Neuronal stem cell (in vitro differentiated cells): ENCODE results near the gene TUBGCP3.

Experiments used
- DNase-seq: peaks from one replicate; pipeline ENCODE4 v3.0.0-alpha.2; 2013; ENCODE audit warnings: low spot score
- H2AFZ ChIP-seq: one replicate; pipeline ENCODE4 v1.6.1; 2013; ENCODE audit warnings: mild to moderate bottlenecking, low read length, inconsistent platforms
- H2AK5ac ChIP-seq: 2 replicates; pipeline ENCODE4 v1.6.1; 2013; ENCODE audit warnings: low read depth, mild to moderate bottlenecking, inconsistent platforms, low read length, moderate library complexity, mixed read lengths
- H2BK120ac ChIP-seq: 2 replicates; pipeline ENCODE4 v1.6.1; 2013; ENCODE audit warnings: low read depth, mild to moderate bottlenecking, inconsistent platforms, low read length, moderate library complexity, mixed read lengths
- H2BK12ac ChIP-seq: one replicate; pipeline ENCODE4 v1.6.1; 2013; ENCODE audit warnings: low read length, inconsistent platforms
- H2BK15ac ChIP-seq: 2 replicates; pipeline ENCODE4 v1.6.1; 2013; ENCODE audit warnings: mild to moderate bottlenecking, low read length, inconsistent platforms, mixed read lengths
- H2BK5ac ChIP-seq: one replicate; pipeline ENCODE4 v1.6.1; 2013; ENCODE audit warnings: inconsistent platforms, mild to moderate bottlenecking, low read length, moderate library complexity
- H3K14ac ChIP-seq: one replicate; pipeline ENCODE4 v1.6.1; 2013; ENCODE audit warnings: low read length, inconsistent platforms
- H3K18ac ChIP-seq: 2 replicates; pipeline ENCODE4 v1.6.1; 2013; ENCODE audit warnings: low read length, inconsistent platforms
- H3K23ac ChIP-seq: 2 replicates; pipeline ENCODE4 v1.6.1; 2013; ENCODE audit warnings: low read depth, mild to moderate bottlenecking, mixed read lengths, low read length, inconsistent platforms; ENCODE audit not compliant: poor library complexity
- H3K27ac ChIP-seq: replicated peaks from 3 replicates; pipeline ENCODE4 v1.5.1; 2013; ENCODE audit warnings: low read length, inconsistent platforms
- H3K27me3 ChIP-seq, 3 experiments: 2 replicates each; pipeline ENCODE4 v1.6.1; 2013; ENCODE audit warnings: low read length in 3 of 3, mild to moderate bottlenecking in 2 of 3, inconsistent platforms in 1 of 3, low read depth in 1 of 3, mixed read lengths in 1 of 3, moderate library complexity in 1 of 3; ENCODE audit not compliant: control insufficient read depth in 3 of 3, insufficient read depth in 3 of 3
- H3K36me3 ChIP-seq, 2 donors: replicated peaks in 1 of 2; 2 replicates each; pipeline ENCODE4 v1.6.1; 2013; ENCODE audit warnings: low read length in 2 of 2; ENCODE audit not compliant: control insufficient read depth in 2 of 2, insufficient read depth in 2 of 2
- H3K4ac ChIP-seq: 2 replicates; pipeline ENCODE4 v1.6.1; 2013; ENCODE audit warnings: inconsistent platforms, mild to moderate bottlenecking, low read length, moderate library complexity
- H3K4me1 ChIP-seq, 2 donors: 1 replicate in 1 of 2; 2 replicates in 1 of 2; pipeline ENCODE4 v1.6.1; 2013; ENCODE audit warnings: low read length in 2 of 2, low read depth in 1 of 2; ENCODE audit not compliant: control insufficient read depth in 2 of 2, insufficient read depth in 1 of 2
- H3K4me2 ChIP-seq: one replicate; pipeline ENCODE4 v1.6.1; 2013; ENCODE audit warnings: mild to moderate bottlenecking, low read length, inconsistent platforms; ENCODE audit not compliant: insufficient read depth, poor library complexity, severe bottlenecking
- H3K4me3 ChIP-seq, 2 donors: 2 replicates each; pipeline ENCODE4 v1.5.1; 2013; ENCODE audit warnings: low read length in 2 of 2, mild to moderate bottlenecking in 2 of 2, inconsistent platforms in 1 of 2, moderate library complexity in 1 of 2
- H3K79me1 ChIP-seq: one replicate; pipeline ENCODE4 v1.6.1; 2013; ENCODE audit warnings: low read depth, mild to moderate bottlenecking, inconsistent platforms, low read length, moderate library complexity
- H3K9ac ChIP-seq: one replicate; pipeline ENCODE4 v1.6.1; 2013; ENCODE audit warnings: mild to moderate bottlenecking, low read depth, low read length, inconsistent platforms; ENCODE audit not compliant: poor library complexity
- H3K9me3 ChIP-seq, 2 donors: replicated peaks in 1 of 2; 2 replicates each; pipeline versions ENCODE3 to v1.6.1; 2013; ENCODE audit warnings: low read length in 2 of 2, mild to moderate bottlenecking in 2 of 2, inconsistent platforms in 1 of 2, low read depth in 1 of 2, mixed read lengths in 1 of 2, moderate library complexity in 1 of 2; ENCODE audit not compliant: control insufficient read depth in 2 of 2, insufficient read depth in 1 of 2
- H4K8ac ChIP-seq: one replicate; pipeline ENCODE4 v1.6.1; 2013; ENCODE audit warnings: low read depth, mild to moderate bottlenecking, inconsistent platforms, low read length, moderate library complexity
- H4K91ac ChIP-seq: one replicate; pipeline ENCODE4 v1.6.1; 2013; ENCODE audit warnings: low read length, low read depth, mild to moderate bottlenecking, inconsistent platforms; ENCODE audit not compliant: poor library complexity
- WGBS, 2 donors: extraction: QIAGEN DNeasy Blood & Tissue Kit; methylation state at CpG; one replicate each; pipeline ENCODE4 v1.1.7; 2013; ENCODE audit warnings: missing lambda C conversion rate in 2 of 2, mixed read lengths in 1 of 2; ENCODE audit not compliant: insufficient read length in 2 of 2, insufficient replicate concordance in 1 of 2; ENCODE audit errors: extremely low coverage in 2 of 2; 5-methylcytosine and 5-hydroxymethylcytosine counted together

The TUBGCP3 gene

GRCh38 chr13:112522578-112522977 lies 65.4 kb downstream of the TUBGCP3 start:
- Histone ChIP-seq H2BK5ac (no peak overlapping the region), H2BK15ac (no peak overlapping the region), H3K4me3 (no peak overlapping the region), H3K18ac (no peak overlapping the region), H3K4me2 (no peak overlapping the region), H2AK5ac (no peak overlapping the region), H3K14ac (no peak overlapping the region), H2BK120ac (no peak overlapping the region), H3K9me3 (peaks cover 0 to 3% of the 10 kb centered on the region in 2 donors), H3K79me1 (no peaks in the 10 kb centered on the region), H3K36me3 (peaks cover 32 to 92% of the 10 kb centered on the region in 2 donors), H2AFZ (no peak overlapping the region), H3K4me1 (peaks cover 0 to 2% of the 10 kb centered on the region in 2 donors), H2BK12ac (no peak overlapping the region), H4K8ac (no peak overlapping the region), H3K4ac (no peak overlapping the region), H4K91ac (no peak overlapping the region), H3K27me3 (no peaks in the 10 kb centered on the region), H3K27ac (no peak overlapping the region), H3K9ac (no peak overlapping the region), H3K23ac (no peak overlapping the region)
- DNase-seq: no peak
- WGBS, 2 donors: no CpG with 5 or more reads among the region's 5 CpGs

GRCh38 chr13:112521073-112521685 lies 66.8 kb downstream of the TUBGCP3 start:
- Histone ChIP-seq H3K18ac (no peak overlapping the region), H3K36me3 (peaks cover 27 to 93% of the 10 kb centered on the region in 2 donors), H2BK120ac (no peak overlapping the region)

GRCh38 chr13:112519517-112520060 lies 68.4 kb downstream of the TUBGCP3 start:
- no peak overlapping the region for H4K8ac ChIP-seq
- no peak overlapping the region for H3K18ac ChIP-seq
- H2BK15ac ChIP-seq: no peak overlapping the region
- peaks cover 3% of the 10 kb centered on the region for H3K79me1 ChIP-seq
- H2BK12ac ChIP-seq: no peak overlapping the region
- H3K23ac ChIP-seq: no peak overlapping the region
- WGBS, 2 donors: no CpG with 5 or more reads among the region's 20 CpGs
- no peaks in the 10 kb centered on the region for H3K9me3 ChIP-seq
- no peak overlapping the region for H3K9ac ChIP-seq
- DNase-seq: no peak
- peaks cover 31 to 92% of the 10 kb centered on the region in 2 donors for H3K36me3 ChIP-seq
- H2AK5ac ChIP-seq: peak overlapping the region; percentile 34
- no peak overlapping the region for H3K4me3 ChIP-seq
- H3K14ac ChIP-seq: no peak overlapping the region
- no peak overlapping the region for H2BK120ac ChIP-seq
- H3K27me3 ChIP-seq: no peaks in the 10 kb centered on the region
- no peak overlapping the region for H2BK5ac ChIP-seq
- no peak overlapping the region for H2AFZ ChIP-seq
- no peak overlapping the region for H3K4me2 ChIP-seq
- no peak overlapping the region for H4K91ac ChIP-seq
- H3K4ac ChIP-seq: no peak overlapping the region
- no peak overlapping the region for H3K27ac ChIP-seq
- H3K4me1 ChIP-seq: no peaks in the 10 kb centered on the region

More at GRCh38 chr13:112521073-112521685, 66.8 kb downstream of the TUBGCP3 start:
- Histone ChIP-seq H3K79me1 (no peaks in the 10 kb centered on the region), H3K9me3 (no peaks in the 10 kb centered on the region), H3K14ac (no peak overlapping the region), H2BK12ac (no peak overlapping the region), H2BK5ac (no peak overlapping the region), H3K4me2 (no peak overlapping the region), H4K91ac (no peak overlapping the region), H3K4ac (no peak overlapping the region), H3K9ac (no peak overlapping the region), H2AFZ (no peak overlapping the region), H3K27ac (no peak overlapping the region), H4K8ac (no peak overlapping the region), H3K4me3 (no peak overlapping the region), H3K23ac (no peak overlapping the region), H3K4me1 (peaks cover 0 to under 1% of the 10 kb centered on the region in 2 donors), H2BK15ac (no peak overlapping the region), H3K27me3 (no peaks in the 10 kb centered on the region), H2AK5ac (no peak overlapping the region)
- no peak for DNase-seq
- WGBS, 2 donors: no CpG with 5 or more reads among the region's 3 CpGs

- no peak overlapping the region for H3K23ac ChIP-seq
- H3K36me3 ChIP-seq: peaks cover 21 to 87% of the 10 kb centered on the region in 2 donors
- no peak overlapping the region for H3K4me3 ChIP-seq
- no peak overlapping the region for H2BK120ac ChIP-seq
- H3K4me2 ChIP-seq: no peak overlapping the region
- no peak overlapping the region for H2BK15ac ChIP-seq
- H2AK5ac ChIP-seq: no peak overlapping the region
- H2BK5ac ChIP-seq: no peak overlapping the region
- peaks cover 3% of the 10 kb centered on the region for H3K79me1 ChIP-seq
- no peak overlapping the region for H4K91ac ChIP-seq
- H4K8ac ChIP-seq: no peak overlapping the region
- H3K9ac ChIP-seq: no peak overlapping the region
- H3K27me3 ChIP-seq: no peaks in the 10 kb centered on the region
- no peak overlapping the region for H3K14ac ChIP-seq
- DNase-seq: no peak
- no peak overlapping the region for H2BK12ac ChIP-seq
- no peak overlapping the region for H3K4ac ChIP-seq
- H2AFZ ChIP-seq: no peak overlapping the region
- H3K27ac ChIP-seq: no peak overlapping the region
- H3K9me3 ChIP-seq: no peaks in the 10 kb centered on the region
- no CpG with 5 or more reads among the region's 13 CpGs for WGBS, 2 donors
- H3K18ac ChIP-seq: no peak overlapping the region
- H3K4me1 ChIP-seq: no peaks in the 10 kb centered on the region
Observed at GRCh38 chr13:112516218-112516617, 71.7 kb downstream of the TUBGCP3 start.
